Esophagus squamous epithelium (tissue), 4 donors: ENCODE data around the gene XRN1.

Source experiments
- POLR2A ChIP-seq, 4 donors: fragments of 450-650 bp; IDR thresholded peaks; one replicate each; pipeline ENCODE4 v1.6.1; 2017; ENCODE audit warnings: antibody characterized with exemption in 4 of 4, mild to moderate bottlenecking in 4 of 4, moderate library complexity in 3 of 4
- TF ChIP-seq, protein P1 (sequence below), 6 experiments: fragments of 450-650 bp in 4 of 6; fragments of 200-600 bp in 2 of 6; sonication (generic) in 2 of 6; IDR thresholded peaks; one replicate each; pipeline ENCODE4 v1.5.1; 2016 to 2019; ENCODE audit warnings: antibody characterized with exemption in 6 of 6, mild to moderate bottlenecking in 4 of 6, moderate library complexity in 4 of 6

DNA sequence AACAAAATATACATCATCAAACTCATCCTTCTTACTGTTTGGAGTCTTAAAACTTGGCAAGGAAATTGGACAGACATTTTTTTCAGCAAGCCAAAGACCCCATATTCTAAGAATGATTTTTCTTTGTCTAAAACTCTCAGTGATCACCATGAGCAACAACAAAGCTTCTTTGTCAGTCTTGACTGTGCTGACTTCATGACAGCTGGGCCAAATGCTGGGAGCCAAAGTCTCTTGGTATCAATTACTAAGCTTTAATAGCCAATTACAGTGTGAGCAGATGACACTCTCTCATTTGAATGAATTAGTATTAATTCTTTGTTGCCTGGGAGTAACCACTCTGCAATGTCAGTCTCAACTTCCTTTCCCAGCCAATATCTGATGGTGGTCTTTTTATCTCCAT, 174.3 kb downstream of the XRN1 start:
- no peak for TF ChIP-seq POLR2A (IDR thresholded peaks at IDR 0.05)
- TF ChIP-seq, protein P1, sequence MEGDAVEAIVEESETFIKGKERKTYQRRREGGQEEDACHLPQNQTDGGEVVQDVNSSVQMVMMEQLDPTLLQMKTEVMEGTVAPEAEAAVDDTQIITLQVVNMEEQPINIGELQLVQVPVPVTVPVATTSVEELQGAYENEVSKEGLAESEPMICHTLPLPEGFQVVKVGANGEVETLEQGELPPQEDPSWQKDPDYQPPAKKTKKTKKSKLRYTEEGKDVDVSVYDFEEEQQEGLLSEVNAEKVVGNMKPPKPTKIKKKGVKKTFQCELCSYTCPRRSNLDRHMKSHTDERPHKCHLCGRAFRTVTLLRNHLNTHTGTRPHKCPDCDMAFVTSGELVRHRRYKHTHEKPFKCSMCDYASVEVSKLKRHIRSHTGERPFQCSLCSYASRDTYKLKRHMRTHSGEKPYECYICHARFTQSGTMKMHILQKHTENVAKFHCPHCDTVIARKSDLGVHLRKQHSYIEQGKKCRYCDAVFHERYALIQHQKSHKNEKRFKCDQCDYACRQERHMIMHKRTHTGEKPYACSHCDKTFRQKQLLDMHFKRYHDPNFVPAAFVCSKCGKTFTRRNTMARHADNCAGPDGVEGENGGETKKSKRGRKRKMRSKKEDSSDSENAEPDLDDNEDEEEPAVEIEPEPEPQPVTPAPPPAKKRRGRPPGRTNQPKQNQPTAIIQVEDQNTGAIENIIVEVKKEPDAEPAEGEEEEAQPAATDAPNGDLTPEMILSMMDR (IDR thresholded peaks at IDR 0.05) = no peak
